NCI-H748 (cell line): ENCODE data around the gene KCNJ5.

Experiments used
- DNase-seq: peaks from one replicate; lab custom pipeline; 2025; ENCODE audit not compliant: unreplicated experiment; lab: John Stamatoyannopoulos, UW

KCNJ5 gene

DNA sequence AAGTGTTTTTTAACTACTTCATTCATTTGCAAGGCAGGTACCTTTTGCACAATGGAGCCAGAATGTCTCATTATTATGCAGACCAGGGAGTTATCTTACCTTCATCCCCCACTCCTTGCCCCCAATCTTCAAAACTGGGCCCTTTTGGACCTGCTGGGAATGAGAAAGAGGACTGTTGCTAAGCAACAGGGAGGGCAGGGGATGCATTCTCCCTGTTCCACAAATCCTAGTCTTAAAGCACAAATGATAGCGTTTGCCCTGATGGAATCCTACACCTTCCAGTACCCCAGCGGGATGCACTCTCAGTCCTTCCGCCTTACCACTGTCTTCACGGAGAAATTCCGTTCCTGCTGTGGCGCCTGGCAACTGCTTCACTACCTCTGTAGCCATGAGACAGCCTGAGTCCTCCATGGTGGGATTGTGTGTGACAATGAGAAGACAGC, 20.0 kb upstream of the KCNJ5 start:
- no peak for DNase-seq

DNA sequence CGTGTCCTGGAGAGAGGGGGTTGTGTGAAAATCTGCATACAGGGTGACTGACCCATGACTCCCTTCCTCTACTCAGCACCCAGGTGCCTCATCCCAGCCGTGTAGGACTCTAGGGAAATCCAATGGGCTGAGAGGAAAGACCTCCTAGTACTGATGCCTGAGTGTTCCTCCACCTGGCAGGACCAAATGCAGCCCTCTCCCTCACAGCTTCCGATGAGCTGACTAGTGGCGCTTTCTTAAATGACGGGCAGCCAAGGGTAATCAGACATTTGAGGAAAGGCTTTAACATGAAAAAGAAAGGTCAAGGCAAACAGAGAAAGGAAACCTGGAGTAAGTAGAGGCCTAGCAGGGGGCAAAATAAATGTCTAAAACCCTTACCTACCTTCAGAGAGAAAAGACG, 19.1 kb upstream of the KCNJ5 start:
- no peak for DNase-seq

DNA sequence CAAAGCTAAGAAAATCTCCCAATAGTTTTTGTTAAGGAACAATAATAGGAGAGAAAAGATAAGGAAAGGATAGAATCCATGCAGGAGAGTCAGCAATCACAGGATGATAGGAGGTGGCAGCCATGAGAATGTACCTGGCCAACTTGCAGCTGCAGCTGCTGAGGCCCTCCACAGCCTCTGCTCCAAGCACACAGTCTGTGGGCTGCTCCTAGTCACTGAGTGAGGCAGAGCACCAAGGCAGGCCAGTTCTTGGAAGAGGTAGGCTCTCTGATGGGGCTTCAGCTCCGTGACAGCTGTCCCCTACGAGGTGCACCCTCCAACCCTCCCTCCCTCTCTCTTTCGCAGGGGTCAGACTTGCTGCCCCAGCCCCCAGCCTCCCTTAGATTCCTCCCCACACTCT, 18.6 kb upstream of the KCNJ5 start:
- no peak for DNase-seq

DNA sequence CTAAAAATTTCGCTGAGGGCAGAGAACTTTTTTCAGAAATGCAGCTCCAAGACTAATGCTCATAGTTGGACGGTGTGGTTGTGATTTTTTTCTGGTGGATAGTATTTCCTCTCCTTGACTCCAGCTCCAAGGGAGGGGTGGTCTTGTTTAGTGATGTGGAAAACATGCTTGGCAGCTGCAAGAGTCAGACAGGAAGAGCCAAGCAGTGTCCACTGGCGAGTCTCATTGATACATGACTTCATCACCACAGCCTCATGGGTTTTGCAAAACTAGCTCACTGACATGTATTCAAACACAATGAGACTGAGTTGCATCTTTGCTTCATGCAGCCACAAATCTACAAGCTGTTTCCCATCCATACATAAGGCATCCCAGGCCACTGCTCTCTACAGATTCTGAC, 16.7 kb upstream of the KCNJ5 start:
- DNase-seq: no peak

DNA sequence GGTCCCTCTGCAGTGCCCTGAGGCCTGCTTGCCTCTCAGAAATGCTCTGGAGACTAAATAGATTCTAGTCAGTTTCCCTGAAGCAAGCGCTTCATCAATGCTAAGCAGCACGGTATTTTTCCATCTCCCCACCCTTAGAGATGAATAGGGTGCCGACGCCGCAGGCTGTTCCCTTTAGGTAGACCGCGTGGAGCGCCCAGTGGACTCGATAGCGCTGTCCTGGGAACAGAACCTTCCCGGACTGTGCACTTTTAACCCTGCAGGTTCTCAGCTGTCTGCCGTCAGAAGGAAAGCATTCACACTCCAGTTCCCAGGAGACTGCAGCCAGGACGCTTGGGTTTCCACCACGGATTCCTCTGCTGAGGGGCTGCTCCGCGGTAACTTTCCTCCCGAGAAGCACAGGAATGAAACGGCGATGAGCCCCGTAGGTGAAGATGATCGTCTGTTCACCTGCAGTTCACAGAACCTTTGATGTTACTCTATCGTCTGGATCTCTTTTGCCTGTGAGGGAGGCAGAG, 15.0 kb upstream of the KCNJ5 start:
- DNase-seq: no peak

DNA sequence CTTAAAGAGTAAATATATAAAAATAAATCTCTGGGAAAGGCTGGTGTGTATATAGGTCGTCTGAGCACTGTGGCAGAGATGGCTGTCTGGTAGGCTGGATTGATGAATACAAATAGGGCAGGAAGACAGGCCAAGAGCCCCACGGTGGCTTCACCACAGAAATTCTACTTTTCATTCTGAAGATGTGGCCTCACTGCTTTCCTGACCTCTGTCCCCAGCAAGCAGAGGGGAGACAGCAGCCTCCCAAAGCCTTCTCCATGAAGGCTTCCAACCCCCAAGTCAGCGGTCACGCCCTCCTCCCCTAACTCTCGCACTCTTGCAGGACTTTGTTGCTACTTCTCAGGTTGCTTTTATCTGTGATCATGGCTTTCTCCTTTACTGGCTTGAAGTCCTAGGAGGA, 13.4 kb upstream of the KCNJ5 start:
- no peak for DNase-seq

DNA sequence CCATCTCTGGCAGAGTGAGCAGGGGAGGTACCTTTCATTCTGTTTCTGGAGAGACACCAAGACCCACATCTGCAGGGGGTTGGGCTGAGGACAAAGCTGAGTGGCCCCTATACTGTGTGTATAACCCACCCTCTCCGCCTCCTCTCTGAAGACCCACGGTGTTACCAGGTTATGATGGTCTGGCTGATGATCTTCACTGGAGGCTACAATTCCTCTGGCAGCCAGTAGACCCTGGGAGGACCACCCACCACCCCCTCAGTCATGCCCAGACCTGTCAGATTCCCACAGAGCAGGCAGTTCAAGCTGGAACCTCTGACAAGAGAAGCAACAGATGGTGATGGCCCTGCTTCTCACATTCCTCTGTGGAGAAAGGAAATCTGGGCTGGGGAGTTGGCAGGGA, 12.7 kb upstream of the KCNJ5 start:
- DNase-seq: no peak

DNA sequence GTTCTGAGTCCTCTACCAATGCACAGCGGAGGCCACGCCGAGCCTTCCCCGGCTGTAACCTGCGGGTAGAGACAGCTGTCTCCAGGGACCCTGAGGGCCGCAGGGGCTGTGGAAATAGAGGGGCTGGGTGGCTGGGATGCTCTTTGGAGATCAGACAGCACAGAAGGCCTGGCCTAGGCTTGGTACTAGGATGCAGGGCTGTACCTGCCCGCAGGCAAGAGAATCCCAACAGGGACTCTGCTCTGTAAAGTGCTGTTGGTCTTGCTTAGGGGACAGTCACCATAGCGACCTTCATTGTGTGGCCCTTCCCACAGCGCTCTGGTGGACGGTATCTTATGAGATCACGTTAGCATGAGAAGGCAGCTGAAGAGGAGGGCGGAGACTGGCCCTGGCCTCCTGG, 11.3 kb upstream of the KCNJ5 start:
- peak; percentile 9 for DNase-seq

DNA sequence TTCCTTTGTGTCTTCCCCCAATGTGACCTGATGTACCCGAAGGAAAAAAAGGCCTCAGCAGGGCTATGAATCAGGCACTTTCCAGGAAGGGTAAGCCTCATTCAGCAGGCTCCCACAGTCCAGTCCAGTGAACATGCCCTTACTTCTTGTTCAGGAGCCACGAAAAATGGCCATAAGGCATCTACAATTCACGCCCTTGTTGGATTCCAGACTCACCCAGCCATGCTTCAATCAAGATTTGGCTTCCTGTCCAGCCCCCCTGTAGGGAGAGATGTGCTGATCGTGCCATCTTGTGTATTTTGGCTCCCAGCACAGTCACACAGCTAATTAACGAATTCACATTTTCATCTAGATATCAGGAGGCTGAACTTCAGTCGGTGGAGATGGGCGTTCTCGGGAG, 9.9 kb upstream of the KCNJ5 start:
- no peak for DNase-seq

DNA sequence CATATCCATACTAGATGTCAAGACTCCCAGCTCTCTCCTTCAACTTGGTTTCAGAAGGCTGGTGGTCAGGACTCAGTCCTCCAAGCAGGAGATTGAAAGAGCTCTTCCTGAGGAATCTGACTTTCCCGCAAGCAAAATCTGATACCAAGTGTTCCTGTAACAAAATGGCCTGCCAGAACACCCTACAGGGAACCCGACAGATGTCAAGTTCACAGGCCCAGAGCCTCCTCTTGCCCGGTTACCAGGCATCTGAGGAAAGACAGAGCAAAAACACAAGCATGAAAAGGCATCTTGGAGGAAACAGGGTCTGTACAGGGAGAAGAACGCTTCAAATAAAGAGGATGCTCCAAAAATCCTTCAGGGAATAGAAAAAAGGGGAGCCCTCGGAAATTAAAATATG, 8.7 kb upstream of the KCNJ5 start:
- no peak for DNase-seq

DNA sequence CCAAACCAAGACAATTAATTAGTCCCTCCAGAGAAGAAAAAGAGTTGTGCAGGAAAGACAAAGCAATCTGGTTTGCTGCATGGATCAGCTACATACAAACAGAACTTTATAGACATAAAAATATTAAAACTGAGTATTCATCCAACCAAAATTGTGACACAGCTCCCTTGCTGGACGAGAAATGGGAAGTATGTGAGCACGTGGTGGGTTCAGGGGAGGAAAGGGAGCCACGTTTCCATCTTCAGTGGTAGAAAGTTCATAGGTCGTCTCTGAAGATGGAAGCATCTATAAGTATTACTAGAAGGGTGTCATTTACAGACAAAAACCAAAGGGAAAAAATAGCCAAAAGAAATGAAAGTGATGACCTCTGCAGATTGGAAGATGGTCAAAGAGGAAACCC, 7.1 kb upstream of the KCNJ5 start:
- no peak for DNase-seq

DNA sequence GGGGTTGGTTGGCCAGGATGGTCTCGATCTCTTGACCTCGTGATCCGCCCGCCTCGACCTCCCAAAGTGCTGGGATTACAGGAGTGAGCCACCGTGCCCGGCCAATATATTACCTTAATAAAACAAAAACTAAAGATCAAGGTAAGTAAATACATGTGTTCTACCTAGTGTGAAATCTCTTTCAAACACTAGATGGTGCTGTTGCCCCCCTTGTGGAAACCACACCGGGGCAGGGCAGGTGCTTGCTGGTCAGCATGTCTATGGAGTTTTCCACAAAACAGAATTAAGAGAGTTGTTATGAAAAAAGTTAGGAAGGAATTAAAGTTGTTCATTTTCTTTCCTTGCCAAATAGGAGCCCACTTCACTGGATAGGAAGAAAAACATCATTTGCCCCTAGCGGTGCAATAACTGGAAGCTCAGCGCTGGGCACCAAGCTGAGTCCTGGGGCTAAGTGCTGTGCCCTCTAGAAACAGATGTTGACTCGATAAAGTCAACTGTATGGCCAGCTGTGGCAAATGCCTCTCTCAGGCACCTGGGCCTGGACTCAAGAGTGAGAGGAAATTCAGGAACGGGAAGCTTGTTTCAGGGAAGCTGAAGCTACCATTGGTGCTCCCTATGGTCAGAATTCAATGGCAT, 6.3 kb upstream of the KCNJ5 start:
- DNase-seq: peak; percentile 64

DNA sequence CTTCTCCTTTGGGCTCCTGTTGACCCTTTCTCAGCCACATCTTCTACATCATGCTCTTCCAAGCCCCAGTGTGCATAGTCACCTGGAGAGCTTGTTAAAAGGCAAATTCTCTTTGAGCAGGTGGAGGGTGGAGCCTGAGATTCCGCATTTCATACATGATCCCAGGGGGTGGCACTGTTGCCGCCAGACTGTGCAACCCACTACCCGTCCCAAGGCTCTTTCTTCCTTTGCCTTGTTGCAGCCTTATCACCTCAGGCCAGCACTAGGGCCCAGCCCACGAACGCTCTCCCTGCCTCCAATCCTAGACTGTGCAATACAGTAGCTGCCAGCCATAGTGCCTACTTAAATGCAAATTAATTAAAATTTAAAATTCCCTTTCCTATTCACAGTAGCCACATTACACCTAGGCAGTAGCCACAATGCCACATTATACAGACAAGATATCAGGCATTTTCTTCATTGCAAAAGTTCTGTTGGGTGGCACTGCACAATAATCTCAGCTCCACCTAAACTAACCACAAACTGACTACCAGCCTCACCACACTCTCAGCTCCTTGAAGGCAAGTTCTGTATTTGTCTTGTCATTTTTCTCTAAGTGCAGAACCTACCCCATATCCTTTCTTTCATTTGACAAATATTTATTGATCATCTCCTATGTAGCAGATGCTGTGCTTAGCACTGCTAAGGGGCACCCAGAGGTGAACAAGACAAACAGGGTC, 4.6 kb upstream of the KCNJ5 start:
- peak; percentile 56 for DNase-seq

DNA sequence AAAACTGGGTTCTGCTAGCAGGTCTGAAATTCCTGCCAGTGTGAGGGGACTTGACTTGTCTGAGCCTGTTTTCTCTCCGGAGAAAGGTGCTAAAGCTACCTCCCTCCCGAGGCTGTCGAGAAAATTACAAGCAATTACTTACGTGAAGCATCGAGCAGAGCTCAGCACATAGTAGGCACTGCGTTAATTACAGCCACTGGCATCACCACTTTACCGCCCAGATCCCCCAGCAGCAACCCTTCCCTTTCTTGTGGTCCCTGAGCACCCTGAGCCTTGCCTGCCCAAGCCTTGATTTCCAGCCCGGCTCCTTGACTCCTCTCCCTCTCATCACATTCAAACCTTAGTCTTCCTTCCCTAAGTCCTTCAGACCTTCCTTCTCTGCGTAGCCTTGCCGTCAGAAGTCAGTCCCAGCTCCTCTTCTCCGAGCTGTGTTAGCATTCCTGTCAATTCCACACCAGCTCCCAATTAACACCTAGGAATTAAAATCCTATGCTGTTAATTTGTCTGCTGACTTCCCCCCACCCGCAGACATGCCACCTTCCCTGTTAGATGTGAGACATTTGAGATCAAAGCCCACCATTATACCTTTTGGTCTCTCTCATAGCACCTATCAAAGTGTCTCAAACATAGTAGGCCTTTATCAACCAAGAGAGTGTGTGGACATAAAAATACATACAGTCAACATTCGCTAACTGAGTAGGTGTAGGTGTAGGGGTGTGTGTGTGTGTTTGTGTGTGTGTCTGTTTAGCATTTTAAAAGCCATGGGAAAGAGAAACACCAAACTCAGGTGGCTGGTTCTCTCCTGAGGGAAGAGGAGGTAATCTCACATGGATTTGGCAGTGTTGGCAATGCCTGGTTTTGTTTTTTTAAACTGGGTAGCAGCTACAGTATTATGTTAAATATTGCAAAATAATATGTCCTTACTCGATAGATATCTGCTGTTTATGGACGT, 2.8 kb upstream of the KCNJ5 start:
- no peak for DNase-seq

DNA sequence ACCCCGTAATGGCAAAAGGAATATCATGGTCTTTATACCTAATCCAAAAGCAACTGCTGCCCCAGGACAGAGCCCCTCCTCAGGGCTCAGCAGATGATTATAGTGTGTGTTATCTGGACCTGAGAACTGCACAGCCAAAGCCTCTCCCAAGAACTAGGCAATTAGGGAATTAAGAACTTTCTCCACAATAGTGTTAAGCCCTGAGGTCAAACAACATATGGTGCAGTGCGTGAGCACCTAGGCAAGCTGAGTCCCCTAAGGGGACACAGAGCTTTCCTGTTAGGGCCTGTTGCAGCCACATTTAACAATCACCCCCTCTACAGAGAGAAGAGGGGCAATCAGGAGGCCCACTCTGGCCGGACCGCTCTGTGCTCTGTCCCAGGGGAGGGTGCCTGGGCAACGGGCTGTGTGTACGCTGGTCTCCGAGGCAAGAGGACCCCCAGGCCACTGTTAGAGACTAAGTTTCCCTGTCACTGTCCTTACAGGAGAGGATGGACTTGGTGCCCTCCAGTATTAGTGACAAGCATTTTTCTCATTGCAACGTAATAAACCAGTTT, 1.4 kb upstream of the KCNJ5 start:
- DNase-seq: no peak

DNA sequence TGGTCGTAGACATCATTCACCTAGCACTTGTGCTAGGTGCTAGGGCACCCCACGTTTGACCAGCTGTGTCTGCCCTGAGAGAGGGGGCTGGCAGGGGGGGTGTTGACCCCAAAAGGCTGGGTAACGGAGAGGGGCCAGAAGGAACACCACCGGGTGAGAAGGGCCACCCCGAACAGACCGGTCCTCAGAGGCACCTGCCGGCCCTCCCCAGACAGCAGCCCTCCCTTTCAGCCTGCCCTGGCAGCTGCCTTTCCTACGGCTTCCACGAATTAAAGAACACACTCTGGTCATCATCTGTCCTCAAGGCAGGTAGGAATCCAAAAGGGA, 977 bp upstream of the KCNJ5 start:
- DNase-seq: no peak

DNA sequence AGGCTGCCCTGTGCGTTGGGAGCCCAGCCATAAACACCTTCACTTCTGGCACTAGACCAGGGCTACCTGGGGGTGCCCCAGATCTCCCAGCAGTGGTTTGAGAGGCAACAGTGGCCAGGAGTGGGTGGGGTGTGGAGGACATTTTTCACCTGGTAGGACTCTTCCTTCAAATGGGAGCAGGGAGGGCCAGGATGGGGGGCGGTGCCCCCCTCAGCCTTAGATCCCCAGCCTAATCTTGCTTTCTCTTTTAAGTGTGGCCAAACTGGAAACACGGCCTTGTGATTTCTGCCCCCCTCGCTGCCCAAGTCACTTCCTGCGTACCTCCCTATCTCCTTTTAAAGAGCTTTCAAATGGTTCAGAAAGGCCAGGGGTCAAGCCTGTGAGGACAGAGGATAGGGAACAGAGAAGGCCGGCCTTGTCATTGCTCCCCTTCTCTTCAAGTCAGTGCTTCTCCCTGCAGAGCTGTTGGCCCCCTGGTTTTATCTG, 800 bp downstream of the KCNJ5 start:
- no peak for DNase-seq

DNA sequence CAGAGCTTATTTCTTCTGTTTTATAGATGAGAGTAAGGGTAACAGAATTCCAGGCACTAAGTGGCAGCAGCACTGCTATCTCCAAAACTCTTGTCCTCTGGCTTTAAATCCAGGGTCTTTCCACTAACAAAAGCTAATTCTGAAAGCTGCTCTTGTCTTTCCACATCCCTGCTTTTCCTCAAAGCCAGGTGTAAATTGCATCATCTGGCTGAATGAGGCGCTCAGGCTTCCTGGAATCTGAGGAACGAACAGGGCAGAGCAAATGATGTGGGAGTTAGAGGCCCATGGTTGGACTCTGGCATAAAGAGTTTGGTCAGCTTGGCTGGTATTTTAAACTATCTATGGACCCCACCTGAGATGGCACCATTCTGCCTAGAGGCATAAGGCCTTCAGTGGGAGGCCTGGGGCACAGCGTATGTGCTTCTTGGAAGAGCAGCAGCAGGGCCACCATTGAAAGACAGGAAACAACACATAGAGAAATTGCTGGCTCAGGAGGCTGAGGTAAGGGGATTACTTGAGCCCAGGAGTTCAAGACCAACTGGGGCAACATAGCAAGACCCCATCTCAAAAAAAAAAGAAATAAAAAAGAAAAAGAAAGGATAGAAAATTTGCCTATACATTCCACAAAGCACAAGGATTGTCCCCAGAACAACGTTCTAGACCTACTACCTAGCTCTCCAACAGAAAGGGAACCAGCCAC, 1.9 kb downstream of the KCNJ5 start:
- no peak for DNase-seq

DNA sequence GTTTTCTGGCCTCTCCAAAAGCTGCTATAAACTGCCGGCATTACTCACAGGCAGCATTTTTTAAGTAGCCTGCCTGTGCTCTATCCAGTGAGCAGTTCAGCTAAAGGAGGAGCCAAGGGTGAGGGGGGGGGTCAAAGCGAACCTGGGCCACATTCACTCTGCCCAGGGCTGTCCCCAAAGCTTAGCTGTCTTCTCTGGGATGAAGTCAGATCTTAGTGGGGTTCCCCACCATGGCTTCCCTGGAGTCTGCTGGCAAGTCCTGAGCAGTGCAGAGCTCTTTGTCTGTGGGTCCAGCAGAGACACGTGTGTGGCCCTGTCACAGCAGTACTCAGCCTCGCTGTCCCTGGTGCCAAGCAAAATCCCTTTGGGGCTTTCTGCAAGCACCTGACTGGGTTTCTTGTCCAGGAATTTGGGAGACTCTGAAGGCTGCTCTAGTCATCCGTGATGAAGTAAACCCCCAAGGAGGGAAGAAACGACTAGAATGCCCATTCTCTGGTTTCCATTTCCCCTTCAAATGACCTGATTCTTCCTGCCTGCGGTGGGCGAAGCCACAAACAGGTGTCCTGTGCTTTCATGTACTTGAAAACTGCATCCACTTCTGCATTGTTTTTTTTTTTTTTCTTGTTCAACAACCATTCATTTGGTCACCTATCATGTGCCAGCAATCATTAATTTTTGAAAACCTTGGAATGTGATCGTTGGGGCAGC, 2.6 kb downstream of the KCNJ5 start:
- no peak for DNase-seq

DNA sequence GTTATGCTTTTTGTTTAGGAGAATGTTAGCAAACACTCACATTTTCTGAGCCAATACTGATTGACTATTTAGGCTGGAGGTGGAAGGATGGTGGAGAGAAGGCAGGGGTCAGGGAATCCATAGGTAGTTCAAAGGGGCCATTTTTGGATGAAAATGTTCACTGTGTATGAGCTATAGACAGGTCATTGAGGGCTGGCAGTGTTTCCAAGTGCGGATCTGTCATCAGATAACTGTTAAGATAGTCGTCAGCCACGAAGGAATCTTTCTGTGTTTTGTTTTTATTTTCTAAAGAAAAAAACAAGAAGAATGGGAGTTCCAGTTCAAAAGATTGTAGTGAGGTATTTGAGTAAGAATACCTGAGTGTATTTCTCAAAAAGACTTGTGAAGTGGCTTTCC, 3.1 kb downstream of the KCNJ5 start:
- DNase-seq: no peak
